Progenitor cell of endocrine pancreas (in vitro differentiated cells): ENCODE data around the gene CDHR4. TPM values are rescaled to one million over a fixed set of nuclear protein-coding genes. Genes with fewer than 3 reads are reported as not detected.
"Not testable (repeated sequence)": the region's sequence is repeated elsewhere in the genome, so short reads cannot be mapped to it uniquely, and the experiment has no call there.

ENCODE experiments used
- DNase-seq: peaks from one replicate; pipeline ENCODE4 v3.0.0; 2021; ENCODE audit warnings: low spot score; ENCODE audit not compliant: unreplicated experiment
- H3K27ac Mint-ChIP-seq: 2 replicates; pipeline ENCODE4 v1.8.0; 2021; ENCODE audit warnings: mild to moderate bottlenecking, moderate library complexity, mixed read lengths
- H3K27me3 Mint-ChIP-seq: 2 replicates; pipeline ENCODE4 v1.8.0; 2021; ENCODE audit warnings: mixed read lengths
- H3K36me3 Mint-ChIP-seq: 2 replicates; pipeline ENCODE4 v1.8.0; 2022; ENCODE audit warnings: mixed read lengths; ENCODE audit not compliant: insufficient read depth
- H3K4me1 Mint-ChIP-seq: 2 replicates; pipeline ENCODE4 v1.8.0; 2021; ENCODE audit warnings: low read depth, mixed read lengths
- H3K4me3 Mint-ChIP-seq: 2 replicates; pipeline ENCODE4 v1.8.0; 2021; ENCODE audit warnings: low read depth, mild to moderate bottlenecking, moderate library complexity, mixed read lengths
- H3K9me3 Mint-ChIP-seq: 2 replicates; pipeline ENCODE4 v1.8.0; 2021; ENCODE audit warnings: low read depth, mixed read lengths
- total RNA-seq: library from RNA; stranded (reverse); gene quantifications from 2 replicates; pipeline ENCODE4 v1.2.1, GENCODE V29; 2021
- TF ChIP-seq, protein P1 (sequence below): fragments of 200-600 bp; sonication (generic); IDR thresholded peaks from one replicate; pipeline ENCODE4 v1.5.0; 2021; ENCODE audit warnings: antibody characterized with exemption, mild to moderate bottlenecking; ENCODE audit not compliant: unreplicated experiment

CDHR4 gene
- total RNA-seq, 1 donor from 2014 or later: not detected

GRCh38 chr3:49781415-49782199 is 18.1 kb downstream of the CDHR4 start:
- H3K36me3 Mint-ChIP-seq: peaks cover 12% of the 10 kb centered on the region
- H3K9me3 Mint-ChIP-seq: no peaks in the 10 kb centered on the region
- no peak overlapping the region for H3K4me3 Mint-ChIP-seq
- DNase-seq: no peak
- H3K27me3 Mint-ChIP-seq: no peaks in the 10 kb centered on the region
- H3K27ac Mint-ChIP-seq: no peak overlapping the region
- H3K4me1 Mint-ChIP-seq: peaks cover 10% of the 10 kb centered on the region
- TF ChIP-seq, protein P1, sequence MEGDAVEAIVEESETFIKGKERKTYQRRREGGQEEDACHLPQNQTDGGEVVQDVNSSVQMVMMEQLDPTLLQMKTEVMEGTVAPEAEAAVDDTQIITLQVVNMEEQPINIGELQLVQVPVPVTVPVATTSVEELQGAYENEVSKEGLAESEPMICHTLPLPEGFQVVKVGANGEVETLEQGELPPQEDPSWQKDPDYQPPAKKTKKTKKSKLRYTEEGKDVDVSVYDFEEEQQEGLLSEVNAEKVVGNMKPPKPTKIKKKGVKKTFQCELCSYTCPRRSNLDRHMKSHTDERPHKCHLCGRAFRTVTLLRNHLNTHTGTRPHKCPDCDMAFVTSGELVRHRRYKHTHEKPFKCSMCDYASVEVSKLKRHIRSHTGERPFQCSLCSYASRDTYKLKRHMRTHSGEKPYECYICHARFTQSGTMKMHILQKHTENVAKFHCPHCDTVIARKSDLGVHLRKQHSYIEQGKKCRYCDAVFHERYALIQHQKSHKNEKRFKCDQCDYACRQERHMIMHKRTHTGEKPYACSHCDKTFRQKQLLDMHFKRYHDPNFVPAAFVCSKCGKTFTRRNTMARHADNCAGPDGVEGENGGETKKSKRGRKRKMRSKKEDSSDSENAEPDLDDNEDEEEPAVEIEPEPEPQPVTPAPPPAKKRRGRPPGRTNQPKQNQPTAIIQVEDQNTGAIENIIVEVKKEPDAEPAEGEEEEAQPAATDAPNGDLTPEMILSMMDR: no peak

DNA sequence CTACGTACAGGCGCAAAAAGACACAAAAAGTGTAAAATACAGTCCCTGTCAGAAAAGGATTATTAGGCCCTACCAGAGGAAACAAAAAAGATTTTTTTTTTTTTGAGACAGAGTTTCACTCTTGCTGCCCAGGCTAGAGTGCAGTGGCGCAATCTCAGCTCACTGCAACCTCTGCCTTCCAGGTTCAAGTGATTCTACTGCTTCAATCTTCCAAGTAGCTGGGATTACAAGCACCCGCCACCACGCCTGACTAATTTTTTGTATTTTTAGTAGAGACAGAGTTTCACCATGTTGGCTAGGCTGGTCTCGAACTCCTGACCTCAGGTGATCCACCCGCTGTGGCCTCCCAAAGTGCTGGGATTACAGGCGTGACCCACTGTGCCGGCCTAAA is 18.7 kb downstream of the CDHR4 start:
- H3K4me1 Mint-ChIP-seq, DNase-seq, H3K27ac Mint-ChIP-seq, H3K27me3 Mint-ChIP-seq, H3K9me3 Mint-ChIP-seq, H3K4me3 Mint-ChIP-seq: not testable (repeated sequence)
- H3K36me3 Mint-ChIP-seq: peaks cover 12% of the 10 kb centered on the region

GRCh38 chr3:49780080-49780974 is 19.3 kb downstream of the CDHR4 start:
- Mint-ChIP-seq H3K4me3 (no peak overlapping the region), H3K9me3 (no peaks in the 10 kb centered on the region), H3K27ac (peak overlapping the region; percentile 60), H3K4me1 (peaks cover 5% of the 10 kb centered on the region), H3K27me3 (no peaks in the 10 kb centered on the region), H3K36me3 (peaks cover 9% of the 10 kb centered on the region)
- no peak for DNase-seq
- TF ChIP-seq, protein P1: no peak

DNA sequence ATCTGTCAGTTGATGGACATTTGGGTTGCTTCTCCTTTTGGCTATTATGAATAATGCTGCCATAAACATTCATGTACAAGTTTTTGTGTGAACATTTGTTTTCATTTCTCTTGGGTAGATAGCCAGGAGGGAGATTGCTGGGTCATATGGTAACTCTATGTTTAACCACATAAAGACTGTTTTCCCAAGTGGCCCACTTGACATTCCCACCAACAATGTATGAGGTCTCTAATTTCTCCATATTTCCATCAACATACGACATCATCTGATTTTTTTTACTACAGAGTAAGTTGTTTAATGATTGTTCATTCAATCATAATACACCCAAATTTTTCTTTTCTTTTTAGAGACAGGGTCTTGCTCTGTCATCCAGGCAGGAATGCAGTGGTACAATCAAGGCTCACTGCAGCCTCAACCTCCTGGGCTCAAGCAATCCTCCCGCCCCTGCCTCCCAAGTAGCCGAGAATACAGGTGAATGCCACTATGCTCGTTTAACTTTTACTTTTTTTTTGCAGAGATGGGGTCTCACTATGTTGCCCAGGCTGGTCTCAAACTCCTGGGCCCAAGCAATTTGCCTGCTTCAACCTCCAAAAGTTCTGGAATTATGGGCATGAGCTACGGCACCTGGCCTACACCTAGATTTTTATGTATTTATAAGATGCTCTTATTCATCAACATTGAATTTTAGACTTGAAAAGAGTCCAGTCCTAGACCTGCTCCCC is 20.2 kb downstream of the CDHR4 start:
- TF ChIP-seq, protein P1: no peak
- H3K27ac Mint-ChIP-seq: no peak overlapping the region
- H3K9me3 Mint-ChIP-seq: no peaks in the 10 kb centered on the region
- peaks cover 7% of the 10 kb centered on the region for H3K36me3 Mint-ChIP-seq
- H3K4me1 Mint-ChIP-seq: peaks cover 2% of the 10 kb centered on the region
- no peak for DNase-seq
- H3K4me3 Mint-ChIP-seq: no peak overlapping the region
- no peaks in the 10 kb centered on the region for H3K27me3 Mint-ChIP-seq

GRCh38 chr3:49776101-49776500 is 23.6 kb downstream of the CDHR4 start:
- H3K4me3 Mint-ChIP-seq, H3K27me3 Mint-ChIP-seq, H3K27ac Mint-ChIP-seq, H3K4me1 Mint-ChIP-seq, DNase-seq, H3K9me3 Mint-ChIP-seq, H3K36me3 Mint-ChIP-seq: not testable (repeated sequence)

DNA sequence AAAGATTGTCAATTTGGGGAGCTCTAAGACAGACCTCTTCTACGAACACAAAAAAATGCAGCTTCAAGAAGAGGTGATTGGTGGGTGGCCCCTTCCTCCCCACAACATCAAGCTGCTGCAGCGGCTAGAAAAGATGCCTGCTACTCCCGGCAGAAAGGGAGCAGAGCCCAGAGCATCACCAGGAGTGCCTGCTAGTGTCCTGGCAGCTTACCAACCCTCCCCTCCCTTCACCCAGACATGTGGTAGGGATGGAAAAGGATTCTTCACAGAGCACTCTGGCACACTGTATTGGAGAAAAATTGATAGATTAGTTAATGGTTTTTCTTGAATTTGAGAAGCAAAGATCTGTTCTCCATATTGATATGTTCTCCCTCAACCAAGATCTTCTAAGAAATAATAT is 24.1 kb downstream of the CDHR4 start:
- Mint-ChIP-seq H3K4me1 (no peaks in the 10 kb centered on the region), H3K9me3 (no peaks in the 10 kb centered on the region), H3K36me3 (peaks cover 6% of the 10 kb centered on the region), H3K27ac (no peak overlapping the region), H3K27me3 (no peaks in the 10 kb centered on the region), H3K4me3 (no peak overlapping the region)
- DNase-seq: no peak
- TF ChIP-seq, protein P1: no peak
